Activated gamma-delta T cell treated with Interleukin-2 at 50 U/mL for 16 hours (primary cell): ENCODE measurements around the gene LSM2.
A peak's percentile ranks its signal among the peaks of the same experiment; 100 is the strongest.
"Not testable (repeated sequence)": the region's sequence is repeated elsewhere in the genome, so short reads cannot be mapped to it uniquely, and the experiment has no call there.

ENCODE experiments used
- DNase-seq: peaks from one replicate; pipeline ENCODE4 v3.0.0-alpha.2; 2020

The LSM2 gene

GRCh38 chr6:31826793-31827285, 20.1 kb upstream of the LSM2 start:
- peak; percentile 23 for DNase-seq

GRCh38 chr6:31825553-31825952, 18.8 kb upstream of the LSM2 start:
- no peak for DNase-seq

GRCh38 chr6:31823592-31824196, 16.9 kb upstream of the LSM2 start:
- DNase-seq: not testable (repeated sequence)

- peak; percentile 56 for DNase-seq
Measured at GRCh38 chr6:31822036-31822821, 15.5 kb upstream of the LSM2 start.

- peak; percentile 34 for DNase-seq
Measured at GRCh38 chr6:31821301-31822035, 14.7 kb upstream of the LSM2 start.

- DNase-seq: not testable (repeated sequence)
Measured at GRCh38 chr6:31820399-31820798, 13.6 kb upstream of the LSM2 start.

- DNase-seq: no peak
Measured at GRCh38 chr6:31819871-31820299, 13.1 kb upstream of the LSM2 start.

- not testable (repeated sequence) for DNase-seq
Measured at GRCh38 chr6:31817929-31818511, 11.3 kb upstream of the LSM2 start.

- DNase-seq: peak; percentile 22
Measured at GRCh38 chr6:31817133-31817928, 10.6 kb upstream of the LSM2 start.

- peak; percentile 51 for DNase-seq
Measured at GRCh38 chr6:31815025-31815838, 8.5 kb upstream of the LSM2 start, which contains the start of the genes HSPA1A and HSPA1L. TSS of gene HSPA1A (plus strand) at chr6:31815543. CDS start at chr6:31815757, 214 bp downstream. TSS of gene HSPA1L (minus strand) at chr6:31815283. CDS start at chr6:31811972, 3,311 bp downstream.

GRCh38 chr6:31814677-31815024, 7.9 kb upstream of the LSM2 start:
- DNase-seq: peak; percentile 59

- DNase-seq: no peak
Measured at GRCh38 chr6:31813465-31813849, 6.7 kb upstream of the LSM2 start.

GRCh38 chr6:31811645-31812044, 4.9 kb upstream of the LSM2 start:
- no peak for DNase-seq

- not testable (repeated sequence) for DNase-seq
Measured at GRCh38 chr6:31808599-31808998, 1.8 kb upstream of the LSM2 start.

- DNase-seq: no peak
Measured at GRCh38 chr6:31805939-31806469, 762 bp downstream of the LSM2 start.

- DNase-seq: not testable (repeated sequence)
Measured at GRCh38 chr6:31801031-31801927, 5.5 kb downstream of the LSM2 start.

GRCh38 chr6:31799781-31800180, 7.0 kb downstream of the LSM2 start:
- DNase-seq: no peak

GRCh38 chr6:31797588-31797987, 9.2 kb downstream of the LSM2 start:
- peak; percentile 44 for DNase-seq

GRCh38 chr6:31796993-31797385, 9.8 kb downstream of the LSM2 start:
- no peak for DNase-seq
